Astrocyte (in vitro differentiated cells and primary cell): Measurements from ENCODE around the gene PNPLA7. TPM values are rescaled to one million over a fixed set of nuclear protein-coding genes. Genes with fewer than 3 reads are reported as not detected.

ENCODE experiments used
- DNase-seq: peaks from one replicate; pipeline ENCODE4 v3.0.0-alpha.2; 2010; ENCODE audit warnings: low read depth
- FAIRE-seq: peaks from 2 replicates; lab custom pipeline; 2011; peaks lifted over from hg19 to GRCh38; lab: Jason Lieb, UNC
- H2AFZ ChIP-seq: 2 replicates; pipeline ENCODE4 v1.6.0; 2012; ENCODE audit warnings: low read depth, low read length, inconsistent platforms
- H3K27ac ChIP-seq: 2 replicates; pipeline ENCODE4 v1.5.1; 2011; ENCODE audit warnings: low read depth, low read length, inconsistent platforms
- H3K27me3 ChIP-seq: 2 replicates; pipeline ENCODE4 v1.6.0; 2011; ENCODE audit warnings: low read length, inconsistent platforms; ENCODE audit not compliant: insufficient read depth
- H3K36me3 ChIP-seq: 2 replicates; pipeline ENCODE4 v1.5.1; 2011; ENCODE audit warnings: low read length, inconsistent platforms; ENCODE audit not compliant: insufficient read depth
- H3K4me1 ChIP-seq: 2 replicates; pipeline ENCODE4 v1.5.1; 2011; ENCODE audit warnings: low read length, inconsistent platforms; ENCODE audit not compliant: insufficient read depth
- H3K4me2 ChIP-seq: 2 replicates; pipeline ENCODE4 v1.6.0; 2012; ENCODE audit warnings: low read length, inconsistent platforms
- H3K4me3 ChIP-seq: 2 replicates; pipeline ENCODE4 v1.5.1; 2011; ENCODE audit warnings: low read depth, mild to moderate bottlenecking, low read length, inconsistent platforms; ENCODE audit not compliant: insufficient read depth
- H3K79me2 ChIP-seq: 2 replicates; pipeline ENCODE4 v1.6.0; 2012; ENCODE audit warnings: mild to moderate bottlenecking, low read length, inconsistent platforms; ENCODE audit not compliant: insufficient read depth
- H3K9ac ChIP-seq: 2 replicates; pipeline ENCODE4 v1.6.0; 2012; ENCODE audit warnings: mild to moderate bottlenecking, low read length, inconsistent platforms
- H3K9me3 ChIP-seq: 2 replicates; pipeline ENCODE4 v1.5.1; 2012; ENCODE audit warnings: low read depth, mild to moderate bottlenecking, low read length, inconsistent platforms; ENCODE audit not compliant: insufficient read depth
- H4K20me1 ChIP-seq: 2 replicates; pipeline ENCODE4 v1.6.0; 2012; ENCODE audit warnings: low read length, inconsistent platforms; ENCODE audit not compliant: insufficient read depth
- H3K27ac Mint-ChIP-seq: one replicate; pipeline ENCODE4 v1.8.0; 2021; ENCODE audit warnings: mild to moderate bottlenecking, mixed read lengths; ENCODE audit not compliant: unreplicated experiment
- H3K27me3 Mint-ChIP-seq: one replicate; pipeline ENCODE4 v1.8.0; 2021; ENCODE audit warnings: low read depth, mixed read lengths; ENCODE audit not compliant: unreplicated experiment
- H3K36me3 Mint-ChIP-seq: one replicate; pipeline ENCODE4 v1.8.0; 2021; ENCODE audit warnings: low read depth, mixed read lengths; ENCODE audit not compliant: unreplicated experiment
- H3K4me1 Mint-ChIP-seq: one replicate; pipeline ENCODE4 v1.8.0; 2021; ENCODE audit warnings: low read depth, mixed read lengths; ENCODE audit not compliant: unreplicated experiment
- H3K4me3 Mint-ChIP-seq: one replicate; pipeline ENCODE4 v1.8.0; 2021; ENCODE audit warnings: mild to moderate bottlenecking, moderate library complexity, mixed read lengths; ENCODE audit not compliant: unreplicated experiment
- H3K9me3 Mint-ChIP-seq: one replicate; pipeline ENCODE4 v1.8.0; 2021; ENCODE audit warnings: mild to moderate bottlenecking, mixed read lengths; ENCODE audit not compliant: unreplicated experiment
- EZH2 ChIP-seq: IDR thresholded peaks from 2 replicates; pipeline ENCODE4 v1.6.1; 2012; ENCODE audit warnings: mild to moderate bottlenecking, low read length, inconsistent platforms; ENCODE audit not compliant: insufficient read depth
- total RNA-seq: library from RNA; stranded (reverse); gene quantifications from 2 replicates; pipeline ENCODE4 v1.2.1, GENCODE V29; 2021
- TF ChIP-seq, protein P1 (sequence below): IDR thresholded peaks from 2 replicates; pipeline ENCODE4 v1.5.1; 2011; ENCODE audit warnings: low read depth, mild to moderate bottlenecking, inconsistent platforms, low read length, moderate library complexity; ENCODE audit not compliant: insufficient read depth

Gene PNPLA7
- total RNA-seq, 1 donor from 2014 or later, result 2.6 TPM

DNA sequence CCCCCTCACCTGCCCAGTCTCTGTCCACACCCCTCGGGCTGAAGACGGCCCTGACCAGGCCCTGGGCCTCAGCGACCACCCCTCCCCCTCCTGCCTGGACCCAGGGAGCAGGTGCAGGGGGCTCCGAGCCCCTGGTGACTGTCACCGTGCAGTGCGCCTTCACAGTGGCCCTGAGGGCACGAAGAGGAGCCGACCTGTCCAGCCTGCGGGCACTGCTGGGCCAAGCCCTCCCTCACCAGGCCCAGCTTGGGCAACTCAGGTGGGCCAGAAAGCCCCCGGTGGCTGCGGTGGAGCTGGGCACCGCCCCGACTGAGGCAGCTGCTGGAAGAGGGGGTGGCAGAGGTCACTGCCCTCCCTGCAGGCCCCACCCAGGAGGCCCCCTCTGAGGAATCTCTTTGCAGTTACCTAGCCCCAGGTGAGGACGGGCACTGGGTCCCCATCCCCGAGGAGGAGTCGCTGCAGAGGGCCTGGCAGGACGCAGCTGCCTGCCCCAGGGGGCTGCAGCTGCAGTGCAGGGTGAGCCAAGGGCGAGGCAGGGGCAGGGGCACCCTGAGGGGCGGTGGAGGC, 116.8 kb downstream of the PNPLA7 start:
- Histone ChIP-seq H3K4me1 (peaks cover 7% of the 10 kb centered on the region), H4K20me1 (no peaks in the 10 kb centered on the region), H3K79me2 (no peaks in the 10 kb centered on the region), H3K27ac (no peak overlapping the region), H3K9me3 (no peaks in the 10 kb centered on the region), H3K9ac (no peak overlapping the region), H3K36me3 (no peaks in the 10 kb centered on the region), H2AFZ (no peak overlapping the region), H3K4me2 (no peak overlapping the region), H3K27me3 (no peaks in the 10 kb centered on the region), H3K4me3 (no peak overlapping the region)
- DNase-seq (no peak), FAIRE-seq (no peak)
- H3K36me3 Mint-ChIP-seq, result no peaks in the 10 kb centered on the region
- H3K27me3 Mint-ChIP-seq, result peaks cover 5% of the 10 kb centered on the region
- TF ChIP-seq, protein P1, sequence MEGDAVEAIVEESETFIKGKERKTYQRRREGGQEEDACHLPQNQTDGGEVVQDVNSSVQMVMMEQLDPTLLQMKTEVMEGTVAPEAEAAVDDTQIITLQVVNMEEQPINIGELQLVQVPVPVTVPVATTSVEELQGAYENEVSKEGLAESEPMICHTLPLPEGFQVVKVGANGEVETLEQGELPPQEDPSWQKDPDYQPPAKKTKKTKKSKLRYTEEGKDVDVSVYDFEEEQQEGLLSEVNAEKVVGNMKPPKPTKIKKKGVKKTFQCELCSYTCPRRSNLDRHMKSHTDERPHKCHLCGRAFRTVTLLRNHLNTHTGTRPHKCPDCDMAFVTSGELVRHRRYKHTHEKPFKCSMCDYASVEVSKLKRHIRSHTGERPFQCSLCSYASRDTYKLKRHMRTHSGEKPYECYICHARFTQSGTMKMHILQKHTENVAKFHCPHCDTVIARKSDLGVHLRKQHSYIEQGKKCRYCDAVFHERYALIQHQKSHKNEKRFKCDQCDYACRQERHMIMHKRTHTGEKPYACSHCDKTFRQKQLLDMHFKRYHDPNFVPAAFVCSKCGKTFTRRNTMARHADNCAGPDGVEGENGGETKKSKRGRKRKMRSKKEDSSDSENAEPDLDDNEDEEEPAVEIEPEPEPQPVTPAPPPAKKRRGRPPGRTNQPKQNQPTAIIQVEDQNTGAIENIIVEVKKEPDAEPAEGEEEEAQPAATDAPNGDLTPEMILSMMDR, result no peak
- TF ChIP-seq EZH2, result no peak
- H3K4me3 Mint-ChIP-seq, result no peak overlapping the region
- no peaks in the 10 kb centered on the region for H3K9me3 Mint-ChIP-seq
- no peak overlapping the region for H3K27ac Mint-ChIP-seq
- no peaks in the 10 kb centered on the region for H3K4me1 Mint-ChIP-seq

DNA sequence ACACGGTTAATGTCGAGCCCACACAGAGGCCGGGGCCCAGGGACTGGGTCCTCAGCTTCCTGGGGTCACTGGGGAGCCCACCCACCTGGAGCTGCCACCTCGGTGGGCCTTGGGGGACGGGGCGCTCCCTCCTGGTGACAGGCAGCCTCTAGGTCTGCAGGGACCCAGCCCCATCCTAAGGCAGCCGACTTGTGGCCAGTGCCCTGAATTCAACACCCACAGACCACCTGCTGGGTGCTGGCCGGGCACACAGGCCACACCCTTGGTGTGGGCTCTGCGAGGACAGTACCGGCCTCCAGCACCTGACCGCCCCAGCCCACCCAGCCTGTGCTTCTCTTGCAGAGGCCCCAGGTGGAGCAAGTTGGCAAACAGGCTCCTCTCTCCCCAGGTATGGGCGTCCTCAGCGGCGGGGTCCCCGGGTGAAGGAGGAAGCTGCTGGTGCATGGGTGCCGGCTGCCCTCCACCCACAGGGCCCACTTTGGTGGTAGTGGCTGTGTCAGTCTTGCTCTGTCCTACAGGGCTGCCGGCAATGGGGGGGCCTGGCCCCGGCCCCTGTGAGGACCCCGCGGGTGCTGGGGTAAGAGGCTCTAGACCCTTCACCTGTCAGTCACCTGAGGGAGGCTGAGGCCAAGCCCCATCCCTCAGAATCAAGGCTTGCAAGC, 117.4 kb downstream of the PNPLA7 start:
- TF ChIP-seq EZH2, result no peak
- TF ChIP-seq, protein P1, result no peak
- Histone ChIP-seq H2AFZ (no peak overlapping the region), H3K36me3 (no peaks in the 10 kb centered on the region), H3K9ac (no peak overlapping the region), H3K79me2 (no peaks in the 10 kb centered on the region), H3K27me3 (no peaks in the 10 kb centered on the region), H3K4me3 (no peak overlapping the region), H3K4me2 (no peak overlapping the region), H3K9me3 (no peaks in the 10 kb centered on the region), H3K27ac (no peak overlapping the region), H4K20me1 (no peaks in the 10 kb centered on the region), H3K4me1 (peaks cover 7% of the 10 kb centered on the region)
- no peak for FAIRE-seq
- Mint-ChIP-seq H3K27ac (no peak overlapping the region), H3K4me3 (no peak overlapping the region), H3K9me3 (no peaks in the 10 kb centered on the region), H3K27me3 (peaks cover 5% of the 10 kb centered on the region), H3K4me1 (no peaks in the 10 kb centered on the region), H3K36me3 (no peaks in the 10 kb centered on the region)
- DNase-seq, result no peak

DNA sequence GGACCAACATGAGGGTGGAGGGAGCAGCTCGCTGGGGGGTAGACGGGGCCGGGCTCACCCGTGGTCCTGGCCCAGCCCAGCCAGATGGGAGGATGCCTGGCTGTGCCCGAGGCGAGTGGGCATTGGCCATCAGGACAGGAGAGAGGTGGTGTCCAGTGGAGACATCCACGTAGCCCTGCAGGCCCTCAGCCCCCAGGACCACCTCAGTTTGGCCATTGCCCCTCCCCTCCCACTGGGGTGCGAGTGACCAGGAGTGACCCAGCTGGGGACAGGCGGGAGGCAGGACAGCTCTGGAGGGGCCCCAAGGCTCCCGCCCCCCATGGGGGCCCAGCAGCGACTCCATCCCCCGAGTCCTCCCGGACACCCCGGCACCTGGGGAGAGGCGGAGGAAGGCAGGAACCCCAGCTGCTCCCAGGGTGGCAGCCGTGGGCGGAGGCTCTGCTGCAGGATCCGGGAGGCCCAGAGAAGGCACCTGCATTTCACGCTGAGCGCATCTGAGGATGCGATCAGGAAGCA, 118.7 kb downstream of the PNPLA7 start:
- Mint-ChIP-seq H3K4me1 (no peaks in the 10 kb centered on the region), H3K36me3 (no peaks in the 10 kb centered on the region), H3K9me3 (no peaks in the 10 kb centered on the region), H3K27ac (no peak overlapping the region), H3K27me3 (peaks cover 5% of the 10 kb centered on the region), H3K4me3 (no peak overlapping the region)
- H3K9me3 ChIP-seq, result no peaks in the 10 kb centered on the region
- no peak overlapping the region for H3K4me2 ChIP-seq
- H3K4me1 ChIP-seq, result peaks cover 7% of the 10 kb centered on the region
- TF ChIP-seq EZH2, result no peak
- TF ChIP-seq, protein P1, result no peak
- no peak overlapping the region for H3K4me3 ChIP-seq
- H3K79me2 ChIP-seq, result no peaks in the 10 kb centered on the region
- H3K27me3 ChIP-seq, result no peaks in the 10 kb centered on the region
- no peak overlapping the region for H3K9ac ChIP-seq
- no peak overlapping the region for H3K27ac ChIP-seq
- no peak for FAIRE-seq
- DNase-seq, result no peak
- H3K36me3 ChIP-seq, result no peaks in the 10 kb centered on the region
- no peak overlapping the region for H2AFZ ChIP-seq
- no peaks in the 10 kb centered on the region for H4K20me1 ChIP-seq
